ENCODE results near the gene CLCNKA.
A peak's percentile ranks its signal among the peaks of the same experiment; 100 is the strongest.

Gene CLCNKA

DNA sequence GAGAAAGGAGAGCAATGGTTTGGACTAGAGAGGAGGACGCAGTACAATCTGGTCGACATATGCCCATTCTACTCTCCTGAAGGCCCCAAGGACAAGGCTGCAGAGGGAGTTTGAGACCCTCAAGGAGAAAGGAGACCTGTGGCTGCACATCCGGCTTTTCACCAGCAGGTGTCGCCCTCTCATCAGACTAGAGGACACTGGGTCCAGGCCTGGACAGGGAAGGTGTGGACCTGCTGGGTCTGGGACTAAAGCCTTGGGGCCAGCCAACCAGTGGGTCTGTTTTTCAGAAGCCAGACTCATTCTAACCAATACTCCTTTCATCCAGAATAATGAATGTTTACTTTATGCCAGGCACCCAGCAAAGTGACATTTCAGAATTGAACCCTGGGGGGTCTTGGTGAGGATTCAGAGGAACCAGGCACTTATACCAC, 12.8 kb upstream of the CLCNKA start:
- TF ChIP-seq, protein P1, sequence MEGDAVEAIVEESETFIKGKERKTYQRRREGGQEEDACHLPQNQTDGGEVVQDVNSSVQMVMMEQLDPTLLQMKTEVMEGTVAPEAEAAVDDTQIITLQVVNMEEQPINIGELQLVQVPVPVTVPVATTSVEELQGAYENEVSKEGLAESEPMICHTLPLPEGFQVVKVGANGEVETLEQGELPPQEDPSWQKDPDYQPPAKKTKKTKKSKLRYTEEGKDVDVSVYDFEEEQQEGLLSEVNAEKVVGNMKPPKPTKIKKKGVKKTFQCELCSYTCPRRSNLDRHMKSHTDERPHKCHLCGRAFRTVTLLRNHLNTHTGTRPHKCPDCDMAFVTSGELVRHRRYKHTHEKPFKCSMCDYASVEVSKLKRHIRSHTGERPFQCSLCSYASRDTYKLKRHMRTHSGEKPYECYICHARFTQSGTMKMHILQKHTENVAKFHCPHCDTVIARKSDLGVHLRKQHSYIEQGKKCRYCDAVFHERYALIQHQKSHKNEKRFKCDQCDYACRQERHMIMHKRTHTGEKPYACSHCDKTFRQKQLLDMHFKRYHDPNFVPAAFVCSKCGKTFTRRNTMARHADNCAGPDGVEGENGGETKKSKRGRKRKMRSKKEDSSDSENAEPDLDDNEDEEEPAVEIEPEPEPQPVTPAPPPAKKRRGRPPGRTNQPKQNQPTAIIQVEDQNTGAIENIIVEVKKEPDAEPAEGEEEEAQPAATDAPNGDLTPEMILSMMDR (IDR thresholded peaks at IDR 0.05; ENCODE audit: low read depth, low read length, missing control alignments), result peak; percentile 96
- peak; percentile 39 for DNase-seq (ENCODE audit: extremely low read depth, low read depth)
- no peak overlapping the region for H3K4me3 ChIP-seq (replicated peaks; ENCODE audit: low read depth, low read length)

DNA sequence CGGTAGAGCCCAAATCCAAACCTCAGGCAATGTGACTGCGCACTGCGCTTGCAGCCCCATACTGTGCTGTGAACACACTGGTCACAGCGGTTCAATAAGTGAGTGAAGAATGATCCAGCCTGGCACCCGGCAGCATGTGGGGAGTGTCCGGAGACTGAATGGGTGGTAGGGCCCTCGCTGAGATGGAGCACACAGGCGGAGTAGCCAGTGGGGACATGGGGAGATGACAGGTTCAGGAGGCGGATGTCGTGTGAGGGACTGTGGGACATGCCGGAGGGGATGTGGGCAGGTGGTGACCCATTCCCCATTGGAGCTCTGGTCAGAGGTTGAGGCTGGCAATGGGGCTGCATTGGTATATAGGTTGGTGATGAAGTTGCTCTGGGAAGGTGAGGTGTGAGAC, 12.2 kb upstream of the CLCNKA start:
- no peak overlapping the region for H3K4me3 ChIP-seq (replicated peaks; ENCODE audit: low read depth, low read length)
- DNase-seq (ENCODE audit: extremely low read depth, low read depth), result no peak
- TF ChIP-seq, protein P1 (IDR thresholded peaks at IDR 0.05; ENCODE audit: low read depth, low read length, missing control alignments), result no peak

DNA sequence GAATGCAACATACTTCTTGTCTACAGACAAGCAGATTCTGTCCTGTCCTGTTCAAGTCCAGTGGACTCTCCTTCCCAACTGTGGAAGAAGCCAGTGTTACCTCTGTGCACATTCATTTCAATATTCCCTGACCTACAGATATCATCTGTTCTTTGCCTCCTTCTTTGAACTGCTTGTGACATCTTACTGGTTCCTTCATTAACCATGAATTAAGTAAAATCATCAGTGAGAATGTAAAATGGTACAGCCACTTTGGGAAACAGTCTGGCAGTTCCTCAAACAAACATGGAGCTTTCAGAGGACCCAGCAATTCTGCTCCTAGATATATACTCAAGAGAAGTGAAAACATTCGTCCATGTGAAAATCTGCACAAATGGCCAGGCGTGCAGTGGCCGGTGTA, 11.0 kb upstream of the CLCNKA start:
- TF ChIP-seq, protein P1 (IDR thresholded peaks at IDR 0.05; ENCODE audit: low read depth, low read length, missing control alignments), result no peak
- no peak overlapping the region for H3K4me3 ChIP-seq (replicated peaks; ENCODE audit: low read depth, low read length)
- no peak for DNase-seq (ENCODE audit: extremely low read depth, low read depth)

DNA sequence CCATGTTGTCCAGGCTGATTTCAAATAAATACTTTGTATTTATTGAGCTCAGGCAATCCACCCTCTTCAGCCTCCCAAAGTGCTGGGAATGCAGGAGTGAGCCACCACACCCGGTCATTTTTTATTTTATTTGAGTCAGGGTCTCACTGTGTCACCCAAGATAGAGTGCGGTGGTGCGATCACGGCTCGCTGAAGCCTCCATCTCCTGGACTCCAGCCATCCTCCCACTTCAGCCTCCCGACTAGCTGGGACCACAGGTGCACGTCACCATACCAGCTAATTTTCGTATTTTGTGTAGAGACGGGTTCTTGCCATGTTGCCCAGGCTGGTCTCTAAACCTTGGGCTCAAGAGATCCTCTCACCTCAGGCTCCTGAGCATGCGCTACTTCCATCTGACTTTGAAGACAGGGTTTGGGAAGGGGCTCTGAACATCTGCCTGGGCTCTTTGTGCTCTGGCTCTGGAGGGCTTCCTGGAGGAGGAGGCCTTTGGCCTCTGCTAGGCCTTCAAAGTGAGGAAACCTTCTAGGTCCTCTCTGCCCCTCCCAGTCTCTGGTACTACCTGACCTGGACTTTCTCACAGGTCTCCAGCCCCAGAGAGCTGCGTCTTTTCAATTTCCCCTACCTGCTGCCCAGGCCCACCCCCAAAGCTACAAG, 9.8 kb upstream of the CLCNKA start:
- TF ChIP-seq, protein P1 (IDR thresholded peaks at IDR 0.05; ENCODE audit: low read depth, low read length, missing control alignments), result no peak
- no peak overlapping the region for H3K4me3 ChIP-seq (replicated peaks; ENCODE audit: low read depth, low read length)
- DNase-seq (ENCODE audit: extremely low read depth, low read depth), result no peak

DNA sequence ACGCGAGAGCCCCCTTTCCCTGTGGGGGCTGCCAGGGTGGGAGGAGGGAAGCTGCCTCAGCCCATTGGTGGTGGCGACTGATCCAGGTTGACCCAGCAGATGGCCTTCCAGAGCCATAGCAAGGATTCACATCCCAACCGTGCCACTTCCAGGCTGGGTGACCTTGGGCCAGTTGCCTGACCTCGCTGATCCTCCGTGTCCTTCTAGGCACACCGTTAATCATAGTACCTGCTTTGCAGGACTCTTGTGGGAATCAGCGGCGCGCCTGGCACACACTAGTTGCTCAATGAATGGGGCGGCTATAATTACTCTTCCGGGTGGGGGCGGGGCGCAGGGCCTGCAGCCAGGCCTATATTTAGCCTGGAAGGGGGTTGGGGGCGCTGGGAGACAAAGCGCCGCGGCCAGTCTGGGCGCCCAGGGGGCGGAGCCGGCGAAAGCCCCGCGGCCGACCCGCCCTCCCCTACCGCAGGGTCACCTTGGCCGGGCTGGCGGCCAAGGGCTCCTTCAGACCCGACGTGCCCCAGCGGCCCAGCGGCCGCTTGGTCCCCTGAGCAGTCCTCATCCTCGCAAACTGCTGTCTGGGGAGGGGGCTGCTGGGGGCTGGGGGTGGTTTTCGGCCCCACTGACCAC, 9.1 kb upstream of the CLCNKA start:
- TF ChIP-seq, protein P1 (IDR thresholded peaks at IDR 0.05; ENCODE audit: low read depth, low read length, missing control alignments), result no peak
- no peak for DNase-seq (ENCODE audit: extremely low read depth, low read depth)
- H3K4me3 ChIP-seq (replicated peaks; ENCODE audit: low read depth, low read length), result 0 out of 2 replicates have a peak overlapping the region, but pooled peaks have one; percentile 1

DNA sequence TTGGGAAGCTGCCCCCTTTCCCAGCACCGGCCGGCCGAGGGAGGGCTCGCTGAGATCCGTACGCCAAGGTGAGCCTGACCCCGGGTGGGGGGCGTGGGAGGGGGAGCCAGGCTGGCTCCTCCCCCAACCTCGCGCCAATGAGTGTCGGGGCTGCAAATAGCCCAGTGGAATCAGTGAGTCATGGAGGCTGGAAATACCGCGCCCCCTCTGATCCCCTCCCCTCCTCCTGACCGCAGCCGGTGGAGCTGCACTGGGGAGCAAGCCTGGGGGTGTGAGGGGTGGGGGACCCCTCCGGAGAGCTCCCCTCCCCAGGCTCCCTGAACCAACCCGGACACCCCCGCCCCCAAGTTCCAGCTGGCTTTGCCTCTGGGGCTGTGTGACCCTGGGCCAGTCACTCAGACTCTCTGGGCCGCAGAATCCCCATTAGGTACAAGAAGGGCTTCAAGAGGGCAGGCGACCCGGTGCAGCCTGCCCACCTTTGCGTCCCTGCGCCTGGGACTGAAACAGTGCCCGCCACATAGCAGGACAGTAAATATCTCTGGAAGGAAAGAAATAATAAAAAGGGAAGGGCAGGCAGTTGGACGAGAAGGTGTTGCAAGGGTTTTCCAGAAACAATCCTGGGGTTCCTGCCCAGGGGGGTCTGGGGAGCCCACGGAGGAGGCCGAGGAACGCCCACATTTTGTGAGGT, 8.5 kb upstream of the CLCNKA start:
- 0 out of 2 replicates have a peak overlapping the region, but pooled peaks have one; percentile 1 for H3K4me3 ChIP-seq (replicated peaks; ENCODE audit: low read depth, low read length)
- TF ChIP-seq, protein P1 (IDR thresholded peaks at IDR 0.05; ENCODE audit: low read depth, low read length, missing control alignments), result no peak
- DNase-seq (ENCODE audit: extremely low read depth, low read depth), result no peak
